ENCODE data around the gene VAMP5. TPM values are rescaled to one million over a fixed set of nuclear protein-coding genes. Genes with fewer than 3 reads are reported as not detected.

VAMP5 gene
- total RNA-seq, 1 donor from 2014 or later, result 4.2 TPM

GRCh38 chr2:85547859-85548607 lies 36.2 kb upstream of the VAMP5 start:
- H3K9me3 Mint-ChIP-seq (ENCODE audit: low read depth), result no peaks in the 10 kb centered on the region
- H3K36me3 Mint-ChIP-seq (ENCODE audit: insufficient read depth), result peaks cover 25% of the 10 kb centered on the region
- peak overlapping the region; percentile 12 for H3K27ac Mint-ChIP-seq
- DNase-seq (ENCODE audit: low spot score, unreplicated experiment), result no peak
- H3K4me3 Mint-ChIP-seq (ENCODE audit: low read depth), result no peak overlapping the region
- no peak for TF ChIP-seq CTCF (IDR thresholded peaks at IDR 0.05; ENCODE audit: unreplicated experiment)
- no peaks in the 10 kb centered on the region for H3K27me3 Mint-ChIP-seq
- H3K4me1 Mint-ChIP-seq (ENCODE audit: low read depth), result peaks cover 5% of the 10 kb centered on the region

GRCh38 chr2:85548608-85548900 lies 35.7 kb upstream of the VAMP5 start:
- TF ChIP-seq CTCF (IDR thresholded peaks at IDR 0.05; ENCODE audit: unreplicated experiment), result no peak
- Mint-ChIP-seq H3K27ac (no peak overlapping the region), H3K4me1 (ENCODE audit: low read depth) (peaks cover 3% of the 10 kb centered on the region), H3K9me3 (ENCODE audit: low read depth) (no peaks in the 10 kb centered on the region), H3K36me3 (ENCODE audit: insufficient read depth) (peaks cover 22% of the 10 kb centered on the region), H3K27me3 (no peaks in the 10 kb centered on the region), H3K4me3 (ENCODE audit: low read depth) (no peak overlapping the region)
- no peak for DNase-seq (ENCODE audit: low spot score, unreplicated experiment)

- no peak for TF ChIP-seq CTCF (IDR thresholded peaks at IDR 0.05; ENCODE audit: unreplicated experiment)
- peaks cover 2% of the 10 kb centered on the region for H3K4me1 Mint-ChIP-seq (ENCODE audit: low read depth)
- H3K27ac Mint-ChIP-seq, result no peak overlapping the region
- DNase-seq (ENCODE audit: low spot score, unreplicated experiment), result no peak
- no peak overlapping the region for H3K4me3 Mint-ChIP-seq (ENCODE audit: low read depth)
- no peaks in the 10 kb centered on the region for H3K27me3 Mint-ChIP-seq
- H3K36me3 Mint-ChIP-seq (ENCODE audit: insufficient read depth), result peaks cover 21% of the 10 kb centered on the region
- no peaks in the 10 kb centered on the region for H3K9me3 Mint-ChIP-seq (ENCODE audit: low read depth)
Observed at GRCh38 chr2:85549095-85549494, 35.1 kb upstream of the VAMP5 start.

GRCh38 chr2:85549826-85550225 lies 34.4 kb upstream of the VAMP5 start:
- H3K4me1 Mint-ChIP-seq (ENCODE audit: low read depth), result peaks cover 2% of the 10 kb centered on the region
- H3K27me3 Mint-ChIP-seq, result no peaks in the 10 kb centered on the region
- no peak for DNase-seq (ENCODE audit: low spot score, unreplicated experiment)
- peaks cover 18% of the 10 kb centered on the region for H3K36me3 Mint-ChIP-seq (ENCODE audit: insufficient read depth)
- TF ChIP-seq CTCF (IDR thresholded peaks at IDR 0.05; ENCODE audit: unreplicated experiment), result no peak
- H3K27ac Mint-ChIP-seq, result no peak overlapping the region
- no peaks in the 10 kb centered on the region for H3K9me3 Mint-ChIP-seq (ENCODE audit: low read depth)
- no peak overlapping the region for H3K4me3 Mint-ChIP-seq (ENCODE audit: low read depth)

GRCh38 chr2:85550486-85550885 lies 33.7 kb upstream of the VAMP5 start:
- H3K4me1 Mint-ChIP-seq (ENCODE audit: low read depth), result peaks cover 2% of the 10 kb centered on the region
- peaks cover 18% of the 10 kb centered on the region for H3K36me3 Mint-ChIP-seq (ENCODE audit: insufficient read depth)
- no peak for TF ChIP-seq CTCF (IDR thresholded peaks at IDR 0.05; ENCODE audit: unreplicated experiment)
- H3K27ac Mint-ChIP-seq, result no peak overlapping the region
- no peak overlapping the region for H3K4me3 Mint-ChIP-seq (ENCODE audit: low read depth)
- no peak for DNase-seq (ENCODE audit: low spot score, unreplicated experiment)
- no peaks in the 10 kb centered on the region for H3K27me3 Mint-ChIP-seq
- no peaks in the 10 kb centered on the region for H3K9me3 Mint-ChIP-seq (ENCODE audit: low read depth)

All from progenitor cell of endocrine pancreas (in vitro differentiated cells).